Islet precursor cell (in vitro differentiated cells): ENCODE data around the gene RABGGTB.
"Not testable (repeated sequence)": the region's sequence is repeated elsewhere in the genome, so short reads cannot be mapped to it uniquely, and the experiment has no call there.

Source experiments
- DNase-seq: peaks from one replicate; pipeline ENCODE4 v3.0.0-alpha.2; 2018

RABGGTB gene

DNA sequence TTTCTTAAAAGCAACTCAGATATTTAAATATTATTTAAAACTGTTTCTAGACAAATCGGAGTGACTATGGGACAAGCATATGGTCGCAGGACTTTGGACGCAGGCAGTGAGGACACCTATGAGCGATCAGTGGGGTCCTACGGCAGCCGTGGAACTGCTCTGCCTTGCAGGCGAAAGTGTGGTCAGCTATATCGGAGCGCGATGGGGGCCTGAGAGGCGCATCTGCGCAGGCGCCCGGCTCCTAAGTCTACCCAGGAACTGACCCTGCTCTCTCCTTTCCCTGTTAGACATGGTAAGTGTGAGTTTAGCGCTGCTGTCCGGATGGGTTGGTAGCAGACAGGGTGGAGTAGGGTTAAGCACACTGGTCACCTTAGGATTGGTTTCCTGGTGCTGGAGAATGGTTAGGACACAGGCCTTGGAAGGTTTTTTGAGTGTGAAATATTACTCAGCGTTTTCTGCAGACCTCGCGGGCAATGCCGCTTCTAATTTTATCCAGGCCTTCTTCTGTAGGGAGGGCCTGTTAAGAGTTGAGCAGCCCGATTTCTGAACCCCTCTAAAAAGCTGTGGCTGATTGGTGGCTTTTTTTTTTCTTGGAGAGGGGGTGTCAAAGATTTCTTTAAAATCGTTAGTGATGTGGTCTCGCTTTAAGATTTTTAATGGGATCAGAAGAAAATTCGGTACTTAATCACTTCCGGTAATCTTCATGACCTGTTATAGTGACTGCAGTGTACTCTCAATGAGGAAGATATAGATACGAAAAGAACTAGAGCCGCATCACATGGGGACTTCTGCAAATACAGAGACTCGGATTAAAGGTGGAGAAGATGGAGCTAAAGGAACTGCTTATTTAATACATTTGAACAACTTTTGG is at the start of gene RABGGTB:
Gene RABGGTB, plus strand, starts transcription at position 274 of the 871 bp plus-strand sequence. Its CDS starts 16 bp downstream, at position 290.
- peak; percentile 98 for DNase-seq

- DNase-seq, result peak; percentile 93
Observed at GRCh38 chr1:75742047-75742625, 43.9 kb upstream of the RABGGTB start.

- DNase-seq, result no peak
Observed at GRCh38 chr1:75745276-75745675, 40.8 kb upstream of the RABGGTB start.

DNA sequence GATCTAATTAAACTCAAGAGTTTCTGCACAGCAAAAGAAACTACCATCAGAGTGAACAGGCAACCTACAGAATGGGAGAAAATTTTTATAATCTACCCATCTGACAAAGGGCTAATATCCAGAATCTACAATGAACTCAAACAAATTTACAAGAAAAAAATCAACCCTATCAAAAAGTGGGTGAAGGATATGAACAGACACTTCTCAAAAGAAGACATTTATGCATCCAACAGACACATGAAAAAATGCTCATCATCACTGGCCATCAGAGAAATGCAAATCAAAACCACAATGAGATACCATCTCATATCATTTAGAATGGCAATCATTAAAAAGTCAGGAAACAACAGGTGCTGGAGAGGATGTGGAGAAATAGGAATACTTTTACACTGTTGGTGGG is 28.8 kb upstream of the RABGGTB start:
- DNase-seq, result not testable (repeated sequence)

DNA sequence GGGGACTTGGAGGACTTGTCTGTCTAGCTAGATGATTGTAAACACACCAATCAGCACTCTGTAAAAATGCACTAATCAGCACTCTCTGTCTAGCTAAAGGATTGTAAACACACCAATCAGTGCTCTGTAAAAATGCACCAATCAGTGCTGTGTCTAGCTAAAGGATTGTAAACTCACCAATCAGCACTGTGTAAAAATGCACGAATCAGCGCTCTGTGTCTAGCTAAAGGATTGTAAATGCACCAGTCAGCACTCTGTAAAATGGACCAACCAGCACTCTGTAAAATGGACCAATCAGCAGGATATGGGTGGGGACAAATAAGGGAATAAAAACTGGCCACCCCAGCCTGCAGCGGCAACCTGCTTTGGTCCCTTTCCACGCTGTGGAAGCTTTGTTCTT is 27.5 kb upstream of the RABGGTB start:
- not testable (repeated sequence) for DNase-seq

DNA sequence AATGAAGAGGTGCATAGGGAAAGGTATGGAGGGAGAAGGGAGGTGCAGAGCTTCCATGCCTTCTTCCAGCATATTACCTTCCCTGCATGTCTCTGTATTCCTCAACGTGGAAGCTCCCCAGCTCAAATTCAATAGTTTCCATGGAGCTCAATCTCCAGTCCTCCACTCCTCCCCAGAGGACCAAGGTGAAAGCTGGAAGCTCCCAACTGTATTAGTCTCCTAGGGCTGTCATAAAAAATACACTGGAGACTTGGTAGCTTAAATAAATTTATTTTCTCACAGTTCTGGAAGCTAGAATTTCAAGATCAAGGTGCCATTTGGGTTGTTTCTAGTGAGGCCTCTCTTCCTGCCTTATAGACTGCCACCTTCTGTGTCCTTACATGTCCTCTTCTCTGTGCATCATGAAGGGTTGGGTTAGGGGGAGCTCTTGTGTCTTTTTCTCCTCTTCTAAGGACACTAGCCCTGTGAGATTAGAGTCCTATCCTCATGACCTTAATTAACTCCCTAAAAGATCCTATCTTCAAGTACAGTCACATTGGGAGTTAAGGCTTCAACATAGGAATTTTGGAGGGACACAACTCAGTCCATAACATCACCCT is 21.9 kb upstream of the RABGGTB start:
- no peak for DNase-seq

GRCh38 chr1:75765697-75766355 is 20.2 kb upstream of the RABGGTB start:
- DNase-seq, result no peak

- no peak for DNase-seq
Observed at GRCh38 chr1:75768016-75768415, 18.0 kb upstream of the RABGGTB start.

GRCh38 chr1:75770761-75771160 is 15.3 kb upstream of the RABGGTB start:
- DNase-seq, result no peak

- no peak for DNase-seq
Observed at GRCh38 chr1:75771978-75772377, 14.1 kb upstream of the RABGGTB start.

- not testable (repeated sequence) for DNase-seq
Observed at GRCh38 chr1:75777812-75778211, 8.2 kb upstream of the RABGGTB start.

GRCh38 chr1:75778694-75779093 is 7.4 kb upstream of the RABGGTB start:
- DNase-seq, result not testable (repeated sequence)

DNA sequence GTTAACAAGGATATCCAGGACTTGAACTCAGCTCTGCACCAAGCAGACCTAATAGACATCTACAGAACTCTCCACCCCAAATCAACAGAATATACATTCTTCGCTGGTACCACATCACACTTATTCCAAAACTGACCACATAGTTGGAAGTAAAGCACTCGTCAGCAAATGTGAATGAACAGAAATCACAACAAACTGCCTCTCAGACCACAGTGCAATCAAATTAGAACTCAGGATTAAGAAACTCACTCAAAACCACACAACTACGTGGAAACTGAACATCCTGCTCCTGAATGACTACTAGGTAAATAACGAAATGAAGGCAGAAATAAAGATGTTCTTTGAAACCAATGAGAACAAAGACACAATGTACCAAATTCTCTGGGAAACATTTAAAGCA is 5.9 kb upstream of the RABGGTB start:
- DNase-seq, result not testable (repeated sequence)

DNA sequence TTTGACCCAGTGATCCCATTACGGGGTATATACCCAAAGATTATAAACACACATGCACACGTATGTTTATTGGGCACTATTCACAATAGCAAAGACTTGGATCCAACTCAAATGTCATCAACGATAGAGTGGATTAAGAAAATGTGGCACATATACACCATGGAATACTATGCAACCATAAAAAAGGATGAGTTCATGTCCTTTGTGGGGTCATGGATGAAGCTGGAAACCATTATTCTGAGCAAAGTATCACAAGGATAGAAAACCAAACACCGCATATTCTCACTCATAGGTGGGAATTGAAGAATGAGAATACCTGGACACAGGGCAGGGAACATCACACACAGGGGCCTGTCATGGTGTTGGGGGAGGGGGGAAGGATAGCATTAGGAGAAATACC is 2.1 kb upstream of the RABGGTB start:
- DNase-seq, result not testable (repeated sequence)

DNA sequence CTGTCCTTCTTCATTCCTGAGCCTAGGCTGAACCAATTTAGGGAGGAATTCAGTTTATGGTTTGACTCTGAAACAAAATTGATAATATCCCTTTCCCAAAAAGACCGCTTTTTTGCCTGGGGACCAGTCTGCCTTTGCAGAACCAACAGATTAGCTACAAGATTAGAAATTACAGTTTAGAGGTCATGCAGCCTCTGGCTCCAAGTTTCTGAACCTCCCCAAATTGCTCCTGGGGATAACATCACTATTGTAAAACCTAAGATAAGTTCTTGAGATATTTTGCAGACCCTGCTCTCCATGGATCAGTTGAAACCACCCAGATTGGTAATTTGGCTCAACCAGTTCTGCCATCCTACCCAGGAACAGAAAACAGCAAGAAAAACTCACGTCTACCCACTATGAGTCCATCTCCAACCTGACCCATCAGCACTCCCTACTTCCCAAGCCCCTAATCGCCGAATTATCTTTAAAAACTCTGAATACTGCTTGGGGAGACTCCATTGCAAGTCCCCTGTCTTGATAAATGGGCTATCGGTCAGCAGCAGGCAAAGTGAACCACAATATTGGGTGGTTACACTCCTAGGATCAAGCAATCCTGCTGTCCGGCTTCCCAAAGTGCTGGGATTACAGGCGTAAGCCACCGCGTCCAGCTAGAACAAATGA is 605 bp upstream of the RABGGTB start:
- no peak for DNase-seq

- DNase-seq, result no peak
Observed at GRCh38 chr1:75786901-75787493, 941 bp downstream of the RABGGTB start.

- no peak for DNase-seq
Observed at GRCh38 chr1:75787524-75787923, 1.5 kb downstream of the RABGGTB start.

DNA sequence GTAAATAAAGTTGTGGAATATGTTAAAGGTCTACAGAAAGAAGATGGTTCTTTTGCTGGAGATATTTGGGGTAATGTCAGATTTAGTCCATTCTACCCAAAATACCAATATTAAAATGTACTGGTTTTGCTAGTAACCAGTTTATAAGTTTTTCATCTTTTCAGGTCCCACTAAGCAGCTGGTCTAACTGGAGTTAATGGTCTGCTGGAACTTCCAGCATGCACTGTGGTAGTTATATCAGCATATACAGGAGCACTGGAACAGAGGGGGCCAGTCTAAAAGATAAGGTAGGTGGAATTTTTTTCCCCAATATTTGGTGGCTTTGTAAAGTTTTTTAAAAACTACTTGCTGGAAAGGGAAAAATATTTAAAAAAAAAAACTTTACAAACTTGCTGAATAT is 3.9 kb downstream of the RABGGTB start:
- no peak for DNase-seq

DNA sequence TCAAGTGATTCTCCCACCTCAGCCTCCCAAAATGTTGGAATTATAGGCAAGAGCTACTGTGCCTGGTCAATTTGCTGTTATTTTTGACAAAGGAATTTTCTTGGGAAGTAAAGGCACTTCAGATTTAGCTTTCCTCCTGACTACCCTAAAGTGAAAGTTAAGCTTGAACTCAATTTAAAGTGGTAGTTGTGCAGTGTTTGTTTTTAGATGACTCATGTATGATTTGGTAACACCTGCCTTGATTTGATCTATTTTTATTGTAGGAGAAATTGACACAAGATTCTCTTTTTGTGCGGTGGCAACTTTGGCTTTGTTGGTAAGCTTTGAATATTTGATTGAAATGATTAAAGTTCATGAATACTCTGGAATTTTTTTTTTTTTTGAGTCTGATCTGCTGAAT is 5.0 kb downstream of the RABGGTB start:
- DNase-seq, result no peak

DNA sequence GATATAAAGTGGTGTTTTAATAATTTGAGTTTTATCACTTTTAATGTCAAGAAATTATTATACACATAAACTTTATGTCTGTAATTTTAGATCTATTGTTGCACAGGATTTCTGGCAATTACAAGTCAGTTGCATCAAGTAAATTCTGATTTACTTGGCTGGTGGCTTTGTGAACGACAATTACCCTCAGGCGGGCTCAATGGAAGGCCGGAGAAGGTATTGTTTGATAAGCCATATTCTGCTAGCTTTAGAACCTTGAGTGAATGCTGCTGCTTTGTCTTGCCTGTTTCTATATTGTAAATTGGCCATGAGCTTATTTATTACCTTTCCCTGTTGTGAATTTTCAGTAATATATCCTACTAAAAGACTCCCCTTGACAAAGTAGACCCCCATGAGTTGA is 6.0 kb downstream of the RABGGTB start:
- DNase-seq, result no peak

DNA sequence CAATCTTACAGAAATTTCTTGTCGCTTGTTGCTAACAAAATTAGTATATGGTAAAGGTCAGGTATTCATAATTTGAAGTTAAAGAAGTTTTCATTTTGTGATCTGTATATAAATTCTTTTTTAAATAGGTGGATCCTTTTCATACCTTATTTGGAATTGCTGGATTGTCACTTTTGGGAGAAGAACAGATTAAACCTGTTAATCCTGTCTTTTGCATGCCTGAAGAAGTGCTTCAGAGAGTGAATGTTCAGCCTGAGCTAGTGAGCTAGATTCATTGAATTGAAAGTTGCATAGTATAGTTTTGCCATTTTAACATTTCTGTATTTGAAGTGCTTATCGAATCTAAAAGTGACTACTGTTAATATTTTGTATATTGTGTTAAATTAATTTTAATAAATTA is 8.3 kb downstream of the RABGGTB start:
- DNase-seq, result no peak

- DNase-seq, result no peak
Observed at GRCh38 chr1:75795703-75796193, 9.7 kb downstream of the RABGGTB start.
